Ishikawa (cell line): Measurements from ENCODE around the gene ASIC2.

Source experiments
- CREB1 ChIP-seq: IDR thresholded peaks from 2 replicates; pipeline ENCODE4 v1.6.1; 2012; ENCODE audit warnings: low read depth
- EGR1 ChIP-seq: IDR thresholded peaks from 2 replicates; pipeline ENCODE4 v1.6.1; 2012
- FOXM1 ChIP-seq: IDR thresholded peaks from 2 replicates; pipeline ENCODE4 v1.6.1; 2012; ENCODE audit warnings: low read depth, borderline replicate concordance
- NFIC ChIP-seq: IDR thresholded peaks from 2 replicates; pipeline ENCODE4 v1.6.1; 2012
- RAD21 ChIP-seq: IDR thresholded peaks from 2 replicates; pipeline ENCODE4 v1.6.1; 2012; ENCODE audit warnings: low read depth
- TCF12 ChIP-seq: IDR thresholded peaks from 2 replicates; pipeline ENCODE4 v1.6.1; 2012; ENCODE audit warnings: low read depth
- ZBTB7A ChIP-seq: IDR thresholded peaks from 2 replicates; pipeline ENCODE4 v1.6.1; 2012; ENCODE audit warnings: low read depth
- TF ChIP-seq, protein P1 (sequence below): IDR thresholded peaks from 2 replicates; pipeline ENCODE4 v1.6.1; 2012
- TF ChIP-seq, protein P2 (sequence below): IDR thresholded peaks from 2 replicates; pipeline ENCODE4 v1.6.1; 2012; ENCODE audit warnings: low read depth, mild to moderate bottlenecking
- TF ChIP-seq, protein P3 (sequence below): IDR thresholded peaks from 2 replicates; pipeline ENCODE4 v1.6.1; 2012

DNA sequence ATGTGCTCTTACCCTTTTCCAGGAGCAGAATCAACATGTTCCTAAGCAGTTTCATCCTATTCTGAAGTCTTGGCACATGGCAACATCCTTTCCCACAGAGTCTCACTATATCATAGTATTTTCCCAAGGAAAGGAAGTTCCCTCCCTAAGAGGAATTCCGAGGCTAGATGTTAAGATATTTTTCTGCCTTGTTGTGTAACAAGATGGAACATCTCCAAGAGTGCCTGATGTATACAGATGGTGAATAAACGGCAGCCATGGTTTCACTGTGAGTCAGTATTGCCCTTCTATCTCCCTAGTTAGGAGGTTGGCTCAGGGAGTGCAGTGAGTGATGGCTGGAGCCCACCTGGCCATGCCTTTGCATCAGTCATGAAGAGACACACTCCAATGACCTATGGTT, 253.2 kb downstream of the ASIC2 start:
- TF ChIP-seq EGR1 (no peak), ZBTB7A (no peak), FOXM1 (no peak), RAD21 (no peak), CREB1 (no peak), NFIC (no peak), TCF12 (no peak)
- TF ChIP-seq, protein P1, sequence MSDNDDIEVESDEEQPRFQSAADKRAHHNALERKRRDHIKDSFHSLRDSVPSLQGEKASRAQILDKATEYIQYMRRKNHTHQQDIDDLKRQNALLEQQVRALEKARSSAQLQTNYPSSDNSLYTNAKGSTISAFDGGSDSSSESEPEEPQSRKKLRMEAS, result no peak
- TF ChIP-seq, protein P2, sequence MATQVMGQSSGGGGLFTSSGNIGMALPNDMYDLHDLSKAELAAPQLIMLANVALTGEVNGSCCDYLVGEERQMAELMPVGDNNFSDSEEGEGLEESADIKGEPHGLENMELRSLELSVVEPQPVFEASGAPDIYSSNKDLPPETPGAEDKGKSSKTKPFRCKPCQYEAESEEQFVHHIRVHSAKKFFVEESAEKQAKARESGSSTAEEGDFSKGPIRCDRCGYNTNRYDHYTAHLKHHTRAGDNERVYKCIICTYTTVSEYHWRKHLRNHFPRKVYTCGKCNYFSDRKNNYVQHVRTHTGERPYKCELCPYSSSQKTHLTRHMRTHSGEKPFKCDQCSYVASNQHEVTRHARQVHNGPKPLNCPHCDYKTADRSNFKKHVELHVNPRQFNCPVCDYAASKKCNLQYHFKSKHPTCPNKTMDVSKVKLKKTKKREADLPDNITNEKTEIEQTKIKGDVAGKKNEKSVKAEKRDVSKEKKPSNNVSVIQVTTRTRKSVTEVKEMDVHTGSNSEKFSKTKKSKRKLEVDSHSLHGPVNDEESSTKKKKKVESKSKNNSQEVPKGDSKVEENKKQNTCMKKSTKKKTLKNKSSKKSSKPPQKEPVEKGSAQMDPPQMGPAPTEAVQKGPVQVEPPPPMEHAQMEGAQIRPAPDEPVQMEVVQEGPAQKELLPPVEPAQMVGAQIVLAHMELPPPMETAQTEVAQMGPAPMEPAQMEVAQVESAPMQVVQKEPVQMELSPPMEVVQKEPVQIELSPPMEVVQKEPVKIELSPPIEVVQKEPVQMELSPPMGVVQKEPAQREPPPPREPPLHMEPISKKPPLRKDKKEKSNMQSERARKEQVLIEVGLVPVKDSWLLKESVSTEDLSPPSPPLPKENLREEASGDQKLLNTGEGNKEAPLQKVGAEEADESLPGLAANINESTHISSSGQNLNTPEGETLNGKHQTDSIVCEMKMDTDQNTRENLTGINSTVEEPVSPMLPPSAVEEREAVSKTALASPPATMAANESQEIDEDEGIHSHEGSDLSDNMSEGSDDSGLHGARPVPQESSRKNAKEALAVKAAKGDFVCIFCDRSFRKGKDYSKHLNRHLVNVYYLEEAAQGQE, result no peak
- TF ChIP-seq, protein P3, sequence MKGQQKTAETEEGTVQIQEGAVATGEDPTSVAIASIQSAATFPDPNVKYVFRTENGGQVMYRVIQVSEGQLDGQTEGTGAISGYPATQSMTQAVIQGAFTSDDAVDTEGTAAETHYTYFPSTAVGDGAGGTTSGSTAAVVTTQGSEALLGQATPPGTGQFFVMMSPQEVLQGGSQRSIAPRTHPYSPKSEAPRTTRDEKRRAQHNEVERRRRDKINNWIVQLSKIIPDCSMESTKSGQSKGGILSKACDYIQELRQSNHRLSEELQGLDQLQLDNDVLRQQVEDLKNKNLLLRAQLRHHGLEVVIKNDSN, result no peak
